H9 (cell line): ENCODE data around the gene CBLB. TPM values are rescaled to one million over a fixed set of nuclear protein-coding genes. Genes with fewer than 3 reads are reported as not detected.

Experiments
- DNase-seq: peaks from one replicate; pipeline ENCODE4 v3.0.0-alpha.2; 2017
- H2AFZ ChIP-seq: one replicate; pipeline ENCODE4 v1.6.1; 2013; ENCODE audit warnings: mild to moderate bottlenecking, low read length, control low read depth, moderate library complexity
- H2AK5ac ChIP-seq: 2 replicates; pipeline ENCODE4 v1.6.1; 2013; ENCODE audit warnings: low read length, control low read depth, mixed read lengths; ENCODE audit not compliant: insufficient read length
- H2BK120ac ChIP-seq: one replicate; pipeline ENCODE4 v1.6.1; 2013; ENCODE audit warnings: low read depth, mild to moderate bottlenecking, low read length, control low read depth, inconsistent platforms; ENCODE audit not compliant: poor library complexity, severe bottlenecking
- H2BK12ac ChIP-seq: 2 replicates; pipeline ENCODE4 v1.6.1; 2013; ENCODE audit warnings: low read length, control low read depth, mixed read lengths, low read depth; ENCODE audit not compliant: insufficient read length
- H2BK15ac ChIP-seq: 2 replicates; pipeline ENCODE4 v1.6.1; 2013; ENCODE audit warnings: low read depth, low read length, control low read depth
- H2BK20ac ChIP-seq: one replicate; pipeline ENCODE4 v1.6.1; 2013; ENCODE audit warnings: low read depth, mild to moderate bottlenecking, low read length, control low read depth, inconsistent platforms; ENCODE audit not compliant: poor library complexity, severe bottlenecking
- H2BK5ac ChIP-seq: 2 replicates; pipeline ENCODE4 v1.6.1; 2013; ENCODE audit warnings: low read length, control low read depth, mixed read lengths; ENCODE audit not compliant: insufficient read length
- H3K14ac ChIP-seq: 2 replicates; pipeline ENCODE4 v1.6.1; 2013; ENCODE audit warnings: low read length, control low read depth; ENCODE audit not compliant: insufficient read depth
- H3K18ac ChIP-seq: 2 replicates; pipeline ENCODE4 v1.6.1; 2013; ENCODE audit warnings: low read depth, mild to moderate bottlenecking, mixed read lengths, low read length, control low read depth; ENCODE audit not compliant: insufficient read length
- H3K23ac ChIP-seq: 2 replicates; pipeline ENCODE4 v1.6.1; 2013; ENCODE audit warnings: low read length, control low read depth, mixed read lengths, low read depth; ENCODE audit not compliant: insufficient read length
- H3K23me2 ChIP-seq: 2 replicates; pipeline ENCODE4 v1.6.1; 2013; ENCODE audit warnings: low read depth, mild to moderate bottlenecking, mixed read lengths, low read length, control low read depth; ENCODE audit not compliant: insufficient read length, poor library complexity, severe bottlenecking
- H3K27ac ChIP-seq: 2 replicates; pipeline ENCODE4 v1.5.1; 2013; ENCODE audit warnings: low read length, control low read depth, mixed read lengths, low read depth; ENCODE audit not compliant: insufficient read length
- H3K27me3 ChIP-seq: 2 replicates; pipeline ENCODE4 v1.6.1; 2013; ENCODE audit warnings: low read length, control low read depth, inconsistent platforms; ENCODE audit not compliant: insufficient read depth
- H3K4ac ChIP-seq: 2 replicates; pipeline ENCODE4 v1.6.1; 2013; ENCODE audit warnings: low read depth, mild to moderate bottlenecking, control low read depth, inconsistent platforms, low read length, moderate library complexity
- H3K4me1 ChIP-seq: 2 replicates; pipeline ENCODE4 v1.6.1; 2013; ENCODE audit warnings: low read length, control low read depth, inconsistent platforms; ENCODE audit not compliant: insufficient read depth
- H3K4me2 ChIP-seq: 2 replicates; pipeline ENCODE4 v1.6.1; 2013; ENCODE audit warnings: low read length, control low read depth, mixed read lengths; ENCODE audit not compliant: insufficient read length, insufficient read depth
- H3K56ac ChIP-seq: 2 replicates; pipeline ENCODE4 v1.6.1; 2013; ENCODE audit warnings: low read depth, mild to moderate bottlenecking, mixed read lengths, low read length, control low read depth; ENCODE audit not compliant: insufficient read length
- H3K79me1 ChIP-seq: 2 replicates; pipeline ENCODE4 v1.6.1; 2013; ENCODE audit warnings: low read depth, mild to moderate bottlenecking, moderate library complexity, low read length, control low read depth, inconsistent platforms; ENCODE audit not compliant: insufficient read depth, poor library complexity, severe bottlenecking
- H3K79me2 ChIP-seq: 2 replicates; pipeline ENCODE4 v1.6.1; 2013; ENCODE audit warnings: low read length, control low read depth, inconsistent platforms; ENCODE audit not compliant: insufficient read depth
- H3K9ac ChIP-seq: 2 replicates; pipeline ENCODE4 v1.6.1; 2013; ENCODE audit warnings: low read length, control low read depth, mixed read lengths; ENCODE audit not compliant: insufficient read length; ENCODE audit errors: extremely low read depth
- H3K9me3 ChIP-seq: one replicate; pipeline ENCODE4 v1.6.1; 2013; ENCODE audit warnings: low read depth, low read length, inconsistent platforms; ENCODE audit not compliant: control insufficient read depth
- H3T11ph ChIP-seq: one replicate; pipeline ENCODE4 v1.6.1; 2013; ENCODE audit warnings: mild to moderate bottlenecking, low read length, control low read depth, inconsistent platforms
- H4K20me1 ChIP-seq: one replicate; pipeline ENCODE4 v1.6.1; 2013; ENCODE audit not compliant: control insufficient read depth, insufficient read length, insufficient read depth
- H4K5ac ChIP-seq: 2 replicates; pipeline ENCODE4 v1.6.1; 2013; ENCODE audit warnings: low read depth, mild to moderate bottlenecking, mixed read lengths, low read length, control low read depth; ENCODE audit not compliant: insufficient read length
- H4K8ac ChIP-seq: replicated peaks from 2 replicates; pipeline ENCODE4 v1.6.1; 2013; ENCODE audit warnings: low read length, control low read depth, mixed read lengths, low read depth; ENCODE audit not compliant: insufficient read length
- H4K91ac ChIP-seq: 2 replicates; pipeline ENCODE4 v1.6.1; 2013; ENCODE audit warnings: low read depth, mild to moderate bottlenecking, moderate library complexity, mixed read lengths, low read length, control low read depth; ENCODE audit not compliant: insufficient read length
- H3K27ac Mint-ChIP-seq, 3 experiments: 2 replicates in 2 of 3; 3 replicates in 1 of 3; pipeline ENCODE4 v1.8.0; 2020 to 2021; ENCODE audit warnings: mixed read lengths in 3 of 3, mild to moderate bottlenecking in 1 of 3, moderate library complexity in 1 of 3
- H3K27me3 Mint-ChIP-seq: 2 replicates; pipeline ENCODE4 v1.8.0; 2021; ENCODE audit warnings: low read depth, mild to moderate bottlenecking, moderate library complexity, mixed read lengths
- H3K36me3 Mint-ChIP-seq, 3 experiments: 2 replicates in 2 of 3; 3 replicates in 1 of 3; pipeline ENCODE4 v1.8.0; 2020 to 2021; ENCODE audit warnings: low read depth in 3 of 3, mixed read lengths in 3 of 3; ENCODE audit not compliant: insufficient read depth in 1 of 3
- H3K4me1 Mint-ChIP-seq, 2 experiments: 2 replicates each; pipeline ENCODE4 v1.8.0; 2020; ENCODE audit warnings: mixed read lengths in 2 of 2
- H3K4me3 Mint-ChIP-seq, 2 experiments: 2 replicates in 1 of 2; 3 replicates in 1 of 2; pipeline ENCODE4 v1.8.0; 2020 to 2021; ENCODE audit warnings: mild to moderate bottlenecking in 2 of 2, mixed read lengths in 2 of 2, moderate library complexity in 1 of 2
- H3K9me3 Mint-ChIP-seq, 2 experiments: 2 replicates in 1 of 2; 3 replicates in 1 of 2; pipeline ENCODE4 v1.8.0; 2020; ENCODE audit warnings: mild to moderate bottlenecking in 2 of 2, mixed read lengths in 2 of 2, moderate library complexity in 1 of 2
- WGBS: extraction: QIAGEN DNeasy Blood & Tissue Kit; methylation state at CpG from one replicate; pipeline ENCODE4 v1.1.7; 2013; ENCODE audit warnings: missing lambda C conversion rate, low lambda C conversion rate, mixed read lengths; ENCODE audit not compliant: insufficient read length; ENCODE audit errors: extremely low coverage; 5-methylcytosine and 5-hydroxymethylcytosine counted together
- total RNA-seq: library from RNA; stranded (reverse); gene quantifications from 2 replicates; pipeline ENCODE4 v1.2.1, GENCODE V29; 2021
- TF ChIP-seq, protein P1 (sequence below): fragments of 200-600 bp; sonication (generic); conservative IDR thresholded peaks from 3 replicates; pipeline ENCODE4 v1.8.0; 2021; ENCODE audit warnings: antibody characterized with exemption, mild to moderate bottlenecking

Gene CBLB
- total RNA-seq, 1 experiment from 2014 or later, result 25.7 TPM

DNA sequence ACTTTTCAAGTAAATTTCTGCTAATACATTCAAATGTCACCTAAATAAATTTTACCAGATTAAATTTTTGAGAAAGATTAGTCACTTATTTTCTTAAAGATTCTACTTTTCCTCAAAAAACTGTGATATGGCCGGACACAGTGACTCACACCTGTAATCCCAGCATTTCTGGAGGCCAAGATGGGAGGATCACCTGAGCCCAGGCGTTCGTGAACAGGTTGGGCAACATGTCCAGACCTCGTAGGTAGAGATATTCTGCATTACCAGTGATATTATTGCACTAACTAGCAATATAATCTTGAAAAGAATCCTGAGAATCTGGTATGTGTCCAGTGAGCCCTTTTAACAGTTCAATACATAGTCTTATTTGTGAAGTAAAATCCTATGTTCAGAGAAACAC lies 61.7 kb downstream of the CBLB start:
- Histone ChIP-seq H3K56ac (no peak overlapping the region), H3K9me3 (no peaks in the 10 kb centered on the region), H2BK12ac (no peak overlapping the region), H3K14ac (no peak overlapping the region), H4K91ac (no peak overlapping the region), H3K18ac (no peak overlapping the region), H2BK20ac (no peak overlapping the region), H3K79me2 (no peaks in the 10 kb centered on the region), H2BK5ac (no peak overlapping the region), H3K23me2 (no peaks in the 10 kb centered on the region), H3K4me2 (no peak overlapping the region), H4K8ac (no peak overlapping the region), H4K5ac (no peak overlapping the region), H3K9ac (no peak overlapping the region), H3K27me3 (no peaks in the 10 kb centered on the region), H4K20me1 (no peaks in the 10 kb centered on the region), H3K23ac (no peak overlapping the region), H3K27ac (no peak overlapping the region), H2AFZ (no peak overlapping the region), H2BK120ac (no peak overlapping the region), H3K4ac (no peak overlapping the region), H3T11ph (no peak overlapping the region), H3K4me1 (peaks cover 2% of the 10 kb centered on the region; the same call in 1 of the 2 replicates), H2AK5ac (no peak overlapping the region), H2BK15ac (no peak overlapping the region), H3K79me1 (no peaks in the 10 kb centered on the region)
- Mint-ChIP-seq H3K27me3 (no peaks in the 10 kb centered on the region), H3K4me1 (peaks cover 20 to 29% of the 10 kb centered on the region in 2 experiments), H3K9me3 (no peaks in the 10 kb centered on the region), H3K36me3 (no peaks in the 10 kb centered on the region; a peak in 1 of 7 replicates), H3K27ac (no peak overlapping the region), H3K4me3 (no peak overlapping the region)
- TF ChIP-seq, protein P1, sequence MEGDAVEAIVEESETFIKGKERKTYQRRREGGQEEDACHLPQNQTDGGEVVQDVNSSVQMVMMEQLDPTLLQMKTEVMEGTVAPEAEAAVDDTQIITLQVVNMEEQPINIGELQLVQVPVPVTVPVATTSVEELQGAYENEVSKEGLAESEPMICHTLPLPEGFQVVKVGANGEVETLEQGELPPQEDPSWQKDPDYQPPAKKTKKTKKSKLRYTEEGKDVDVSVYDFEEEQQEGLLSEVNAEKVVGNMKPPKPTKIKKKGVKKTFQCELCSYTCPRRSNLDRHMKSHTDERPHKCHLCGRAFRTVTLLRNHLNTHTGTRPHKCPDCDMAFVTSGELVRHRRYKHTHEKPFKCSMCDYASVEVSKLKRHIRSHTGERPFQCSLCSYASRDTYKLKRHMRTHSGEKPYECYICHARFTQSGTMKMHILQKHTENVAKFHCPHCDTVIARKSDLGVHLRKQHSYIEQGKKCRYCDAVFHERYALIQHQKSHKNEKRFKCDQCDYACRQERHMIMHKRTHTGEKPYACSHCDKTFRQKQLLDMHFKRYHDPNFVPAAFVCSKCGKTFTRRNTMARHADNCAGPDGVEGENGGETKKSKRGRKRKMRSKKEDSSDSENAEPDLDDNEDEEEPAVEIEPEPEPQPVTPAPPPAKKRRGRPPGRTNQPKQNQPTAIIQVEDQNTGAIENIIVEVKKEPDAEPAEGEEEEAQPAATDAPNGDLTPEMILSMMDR, result no peak
- no CpG with 5 or more reads among the region's 4 CpGs for WGBS
- no peak for DNase-seq
